Neural progenitor cell (in vitro differentiated cells): ENCODE measurements around the gene GALNT17.

Experiments
- CTCF ChIP-seq: fragments of 200-600 bp; sonication (generic); IDR thresholded peaks from 2 replicates; pipeline ENCODE4 v1.5.1; 2017; ENCODE audit warnings: antibody characterized with exemption, mild to moderate bottlenecking
- EZH2 ChIP-seq: fragments of 200-600 bp; sonication (generic); IDR thresholded peaks from 2 replicates; pipeline ENCODE4 v1.6.1; 2017; ENCODE audit warnings: antibody characterized with exemption, mild to moderate bottlenecking, moderate library complexity
- EZH2phosphoT487 ChIP-seq: fragments of 200-600 bp; sonication (generic); IDR thresholded peaks from 2 replicates; pipeline ENCODE4 v1.6.1; 2017; ENCODE audit warnings: antibody characterized with exemption

GRCh38 chr7:71630516-71630915 is 498.6 kb downstream of the GALNT17 start:
- no peak for TF ChIP-seq CTCF
- no peak for TF ChIP-seq EZH2phosphoT487
- no peak for TF ChIP-seq EZH2
